ENCODE results near the gene PI4KB. TPM values are rescaled to one million over a fixed set of nuclear protein-coding genes. Genes with fewer than 3 reads are reported as not detected.
A peak's percentile ranks its signal among the peaks of the same experiment; 100 is the strongest.

PI4KB gene
- total and polyA plus RNA-seq, 9 of the 15 experiments (the other 6 are each of a cell fraction or from before 2014, with no cell fraction given) = 3.1 to 65.4 (median 45.1) TPM

- ATAC-seq = peak; percentile 50; the same call in 2 of the 3 replicates
- H4K20me1 ChIP-seq (replicated peaks; ENCODE audit: control insufficient read depth, insufficient read depth, low read length) = no peaks in the 10 kb centered on the region
Measured at GRCh38 chr1:151362308-151363155, 35.3 kb upstream of the PI4KB start.

More at GRCh38 chr1:151362308-151363155, 35.3 kb upstream of the PI4KB start:
- FAIRE-seq (no peak), DNase-seq (ENCODE audit: extremely low read depth in 1 of 4, low spot score in 3 of 4) (peak in 1 of 4 experiments; percentile 33)
- Histone ChIP-seq H3K9me1 (ENCODE audit: control insufficient read depth, insufficient read depth, low read length) (no peaks in the 10 kb centered on the region), H3K9ac (ENCODE audit: insufficient read depth in 1 of 2, low read depth in 2 of 2, low read length in 2 of 2) (no peak overlapping the region), H3K36me3 (ENCODE audit: control insufficient read depth, insufficient read depth, low read length) (peaks cover 30% of the 10 kb centered on the region; the same call in 2 of the 3 replicates), H3K27me3 (ENCODE audit: control insufficient read depth in 2 of 2, insufficient read depth in 2 of 2, low read length in 2 of 2) (no peaks in the 10 kb centered on the region), H3K4me3 (no peak overlapping the region), H2AFZ (ENCODE audit: low read depth, low read length) (no peak overlapping the region), H3K79me2 (ENCODE audit: control insufficient read depth, insufficient read depth, low read length) (no peaks in the 10 kb centered on the region), H3K4me1 (replicated peaks in 1 of 2; ENCODE audit: control insufficient read depth in 2 of 2, insufficient read depth in 2 of 2, low read length in 2 of 2) (no peaks in the 10 kb centered on the region), H3K4me2 (ENCODE audit: insufficient read depth, low read length) (no peak overlapping the region), H3K9me3 (replicated peaks; ENCODE audit: control insufficient read depth, insufficient read depth, low read depth, low read length) (peaks cover 7% of the 10 kb centered on the region; the same call in 1 of the 2 replicates), H3K27ac (ENCODE audit: extremely low read depth, low read depth, low read length) (no peak overlapping the region)
- TF ChIP-seq ZFP36 (IDR thresholded peaks at IDR 0.05; ENCODE audit: low read depth, low read length, partially characterized antibody) = peak; percentile 95
- TF ChIP-seq ZC3H8 (IDR thresholded peaks at IDR 0.05) = no peak
- peak; percentile 83 for TF ChIP-seq CEBPZ (IDR thresholded peaks at IDR 0.05; ENCODE audit: borderline replicate concordance, low read depth, low read length)
- TF ChIP-seq YY1 (IDR thresholded peaks at IDR 0.05; ENCODE audit: borderline replicate concordance in 1 of 3, control insufficient read depth in 1 of 3, extremely low read depth in 1 of 3, insufficient read depth in 3 of 3, insufficient read length in 1 of 3, insufficient replicate concordance in 2 of 3, low read depth in 1 of 3, low read length in 2 of 3) = peak in 1 of 3 experiments; percentile 10
- TF ChIP-seq TRIM28 (IDR thresholded peaks at IDR 0.05) = peak; percentile 94
- TF ChIP-seq HEY1 (CRISPR knock-in tag; IDR thresholded peaks at IDR 0.05; ENCODE audit: borderline replicate concordance) = no peak
- TF ChIP-seq CBX5 (IDR thresholded peaks at IDR 0.05; ENCODE audit: borderline replicate concordance, low read depth) = peak; percentile 85
- peak; percentile 54; the same call in 1 of the 2 replicates for TF ChIP-seq CBX1 (IDR thresholded peaks at IDR 0.05; ENCODE audit: low read depth)
- TF ChIP-seq CBX3 (IDR thresholded peaks at IDR 0.05; ENCODE audit: borderline replicate concordance in 1 of 2, low read length in 2 of 2) = peak in 1 of 2 experiments; percentile 96; a peak in 2 of 3 replicates
- TF ChIP-seq CSDE1 (IDR thresholded peaks at IDR 0.05) = no peak
- peak; percentile 52 for TF ChIP-seq ZNF280A (IDR thresholded peaks at IDR 0.05; ENCODE audit: low read depth, partially characterized antibody)
- in situ Hi-C loops (cut with MboI) = no loop called here
- intact Hi-C loops (cut with micrococcal nuclease) = no loop called here
- POLR2A ChIA-PET = no interaction called here
- no TSS peak for BruUV-seq (replicated peaks)
- CTCF ChIA-PET (ENCODE audit: low intra/inter-chr PET ratio) = no interaction called here
- 51% methylated on average over 3 of the region's 3 CpGs for WGBS (ENCODE audit: insufficient coverage, low coverage, missing lambda C conversion rate)
